ENCODE results near the gene ZSWIM6.

DNA sequence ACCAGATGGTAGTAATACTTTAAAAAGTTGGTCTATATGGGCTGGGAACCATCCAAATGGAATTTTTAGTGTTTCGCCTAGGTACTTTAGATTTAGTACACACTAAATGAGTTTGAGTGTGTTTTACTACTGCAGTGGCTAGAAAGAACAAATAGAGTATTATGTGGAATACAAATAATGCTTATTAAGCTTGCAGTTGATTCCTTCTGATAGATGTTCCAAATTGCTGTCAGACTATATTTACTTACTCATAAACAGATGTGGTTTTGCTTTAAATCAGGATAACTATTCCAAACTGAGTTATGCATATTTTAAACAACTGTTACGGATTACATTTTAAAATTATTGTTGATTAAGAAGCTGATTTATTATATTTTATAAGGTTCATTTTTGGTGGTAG lies 103.3 kb downstream of the ZSWIM6 start:
- TF ChIP-seq, protein P1, sequence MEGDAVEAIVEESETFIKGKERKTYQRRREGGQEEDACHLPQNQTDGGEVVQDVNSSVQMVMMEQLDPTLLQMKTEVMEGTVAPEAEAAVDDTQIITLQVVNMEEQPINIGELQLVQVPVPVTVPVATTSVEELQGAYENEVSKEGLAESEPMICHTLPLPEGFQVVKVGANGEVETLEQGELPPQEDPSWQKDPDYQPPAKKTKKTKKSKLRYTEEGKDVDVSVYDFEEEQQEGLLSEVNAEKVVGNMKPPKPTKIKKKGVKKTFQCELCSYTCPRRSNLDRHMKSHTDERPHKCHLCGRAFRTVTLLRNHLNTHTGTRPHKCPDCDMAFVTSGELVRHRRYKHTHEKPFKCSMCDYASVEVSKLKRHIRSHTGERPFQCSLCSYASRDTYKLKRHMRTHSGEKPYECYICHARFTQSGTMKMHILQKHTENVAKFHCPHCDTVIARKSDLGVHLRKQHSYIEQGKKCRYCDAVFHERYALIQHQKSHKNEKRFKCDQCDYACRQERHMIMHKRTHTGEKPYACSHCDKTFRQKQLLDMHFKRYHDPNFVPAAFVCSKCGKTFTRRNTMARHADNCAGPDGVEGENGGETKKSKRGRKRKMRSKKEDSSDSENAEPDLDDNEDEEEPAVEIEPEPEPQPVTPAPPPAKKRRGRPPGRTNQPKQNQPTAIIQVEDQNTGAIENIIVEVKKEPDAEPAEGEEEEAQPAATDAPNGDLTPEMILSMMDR (IDR thresholded peaks at IDR 0.05; ENCODE audit: low read length): no peak
- TF ChIP-seq EZH2 (IDR thresholded peaks at IDR 0.05; ENCODE audit: borderline replicate concordance, low read length): no peak
